ENCODE data around the gene CASP7. TPM values are rescaled to one million over a fixed set of nuclear protein-coding genes. Genes with fewer than 3 reads are reported as not detected.

The CASP7 gene
- polyA plus RNA-seq, 3 donors: 9.9 to 26.1 (median 16.0) TPM

- Mint-ChIP-seq H3K9me3 (peaks cover 0 to 2% (median 0%) of the 10 kb centered on the region in 7 donors), H3K27ac (peak overlapping the region in 1 of 7 donors; percentile 34), H3K27me3 (ENCODE audit: low read depth in 3 of 3) (peaks cover 0 to 5% (median 3%) of the 10 kb centered on the region in 3 donors), H3K36me3 (no peaks in the 10 kb centered on the region), H3K4me1 (no peaks in the 10 kb centered on the region), H3K4me3 (no peak overlapping the region)
- Histone ChIP-seq H3K4me3 (replicated peaks in 1 of 3; ENCODE audit: low read depth in 2 of 3, low read length in 3 of 3) (no peak overlapping the region), H3K79me2 (ENCODE audit: insufficient read depth, low read length) (no peaks in the 10 kb centered on the region), H3K4me1 (ENCODE audit: control insufficient read depth in 1 of 2, insufficient read depth in 2 of 2, low read length in 2 of 2) (no peaks in the 10 kb centered on the region), H4K20me1 (ENCODE audit: insufficient read depth, low read length) (no peaks in the 10 kb centered on the region), H3K27ac (ENCODE audit: low read depth in 1 of 2, low read length in 2 of 2) (no peak overlapping the region), H3K9me3 (replicated peaks in 1 of 2; ENCODE audit: control insufficient read depth in 1 of 2, insufficient read depth in 1 of 2, low read length in 2 of 2) (no peaks in the 10 kb centered on the region), H3K36me3 (replicated peaks in 1 of 2; ENCODE audit: control insufficient read depth in 1 of 2, insufficient read depth in 2 of 2, low read length in 2 of 2) (no peaks in the 10 kb centered on the region), H3K27me3 (ENCODE audit: control insufficient read depth in 2 of 2, insufficient read depth in 2 of 2, low read length in 2 of 2) (no peaks in the 10 kb centered on the region), H3K9ac (ENCODE audit: insufficient read depth, low read length, poor library complexity, severe bottlenecking) (no peak overlapping the region), H3K4me2 (replicated peaks; ENCODE audit: extremely low read depth, low read length, poor library complexity, severe bottlenecking) (no peak overlapping the region), H2AFZ (ENCODE audit: insufficient read depth, low read depth, low read length, poor library complexity, severe bottlenecking) (no peak overlapping the region)
- no peak for TF ChIP-seq CTCF (IDR thresholded peaks at IDR 0.05)
- intact Hi-C loops (cut with micrococcal nuclease): no loop called here
- WGBS (ENCODE audit: insufficient coverage): 83% methylated on average over 3 of the region's 3 CpGs
- DNase-seq: no peak
Measured at GRCh38 chr10:113739577-113739976, 59.9 kb downstream of the CASP7 start.

GRCh38 chr10:113740850-113741249 lies 61.1 kb downstream of the CASP7 start:
- no peaks in the 10 kb centered on the region for H3K27me3 ChIP-seq (ENCODE audit: control insufficient read depth in 2 of 2, insufficient read depth in 2 of 2, low read length in 2 of 2)
- Mint-ChIP-seq H3K9me3 (peaks cover 0 to 2% (median 0%) of the 10 kb centered on the region in 7 donors), H3K27me3 (ENCODE audit: low read depth in 3 of 3) (peaks cover 0 to 6% (median 3%) of the 10 kb centered on the region in 3 donors), H3K4me1 (no peaks in the 10 kb centered on the region), H3K36me3 (no peaks in the 10 kb centered on the region), H3K27ac (no peak overlapping the region), H3K4me3 (no peak overlapping the region)
- no peak overlapping the region for H3K4me3 ChIP-seq (replicated peaks in 1 of 3; ENCODE audit: low read depth in 2 of 3, low read length in 3 of 3)
- H3K27ac ChIP-seq (ENCODE audit: low read depth in 1 of 2, low read length in 2 of 2): no peak overlapping the region
- no peak overlapping the region for H2AFZ ChIP-seq (ENCODE audit: insufficient read depth, low read depth, low read length, poor library complexity, severe bottlenecking)
- DNase-seq: no peak
- no peak overlapping the region for H3K4me2 ChIP-seq (replicated peaks; ENCODE audit: extremely low read depth, low read length, poor library complexity, severe bottlenecking)
- H3K4me1 ChIP-seq (ENCODE audit: control insufficient read depth in 1 of 2, insufficient read depth in 2 of 2, low read length in 2 of 2): no peaks in the 10 kb centered on the region
- WGBS (ENCODE audit: insufficient coverage): 100% methylated on average over 1 of the region's 3 CpGs
- no peaks in the 10 kb centered on the region for H3K9me3 ChIP-seq (replicated peaks in 1 of 2; ENCODE audit: control insufficient read depth in 1 of 2, insufficient read depth in 1 of 2, low read length in 2 of 2)
- intact Hi-C loops (cut with micrococcal nuclease): no loop called here
- no peaks in the 10 kb centered on the region for H3K36me3 ChIP-seq (replicated peaks in 1 of 2; ENCODE audit: control insufficient read depth in 1 of 2, insufficient read depth in 2 of 2, low read length in 2 of 2)
- no peaks in the 10 kb centered on the region for H3K79me2 ChIP-seq (ENCODE audit: insufficient read depth, low read length)
- no peaks in the 10 kb centered on the region for H4K20me1 ChIP-seq (ENCODE audit: insufficient read depth, low read length)
- H3K9ac ChIP-seq (ENCODE audit: insufficient read depth, low read length, poor library complexity, severe bottlenecking): no peak overlapping the region
- no peak for TF ChIP-seq CTCF (IDR thresholded peaks at IDR 0.05)

Measured in CD14-positive monocyte (primary cell).